Measurements from ENCODE around the gene MROH2A.

Gene MROH2A

DNA sequence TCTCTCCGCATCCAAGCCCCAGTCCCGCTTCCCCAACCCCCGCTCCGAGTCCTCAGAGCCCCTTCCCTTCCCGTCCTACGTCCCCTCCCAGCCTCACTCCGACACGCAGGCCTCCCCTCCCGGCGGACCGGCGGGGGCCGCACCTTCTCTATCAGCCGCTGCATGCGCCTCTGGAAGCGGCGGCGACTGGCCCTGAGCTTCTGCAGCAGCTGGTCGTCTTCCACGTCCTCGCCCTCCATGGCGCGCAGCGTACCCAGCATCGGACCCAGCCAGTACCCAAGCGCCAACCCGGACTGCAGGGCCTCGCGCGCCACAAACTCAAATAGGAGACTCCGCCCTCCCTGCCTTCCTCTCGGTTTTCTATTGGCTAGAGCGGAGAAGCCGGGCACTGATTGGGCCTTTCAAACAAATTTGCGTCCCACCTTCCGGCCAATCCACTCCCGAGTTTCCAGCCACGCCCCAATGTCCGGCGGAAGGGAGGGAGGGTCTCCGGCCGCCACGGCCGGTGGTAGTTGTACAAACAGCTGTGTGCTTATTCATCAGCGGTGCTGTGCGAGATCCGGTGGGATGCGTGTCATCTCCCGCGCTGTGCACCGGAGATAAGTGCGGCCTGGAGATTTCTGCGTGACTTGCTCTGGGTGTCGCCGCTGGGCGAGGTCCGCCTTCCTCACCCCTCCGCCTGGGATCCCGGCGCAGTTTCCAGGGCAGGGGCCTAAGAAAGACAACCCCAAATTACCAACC is 76.3 kb downstream of the MROH2A start, which contains the start of gene HJURP:
HJURP (minus strand) TSS at position 295 of the 741 bp plus-strand sequence; CDS start at position 260, 35 bp downstream.
- peak within 1 kb of the TSS; percentile 84 for H3K4me3 ChIP-seq (ENCODE audit: low read length)
- TF ChIP-seq, protein P1, sequence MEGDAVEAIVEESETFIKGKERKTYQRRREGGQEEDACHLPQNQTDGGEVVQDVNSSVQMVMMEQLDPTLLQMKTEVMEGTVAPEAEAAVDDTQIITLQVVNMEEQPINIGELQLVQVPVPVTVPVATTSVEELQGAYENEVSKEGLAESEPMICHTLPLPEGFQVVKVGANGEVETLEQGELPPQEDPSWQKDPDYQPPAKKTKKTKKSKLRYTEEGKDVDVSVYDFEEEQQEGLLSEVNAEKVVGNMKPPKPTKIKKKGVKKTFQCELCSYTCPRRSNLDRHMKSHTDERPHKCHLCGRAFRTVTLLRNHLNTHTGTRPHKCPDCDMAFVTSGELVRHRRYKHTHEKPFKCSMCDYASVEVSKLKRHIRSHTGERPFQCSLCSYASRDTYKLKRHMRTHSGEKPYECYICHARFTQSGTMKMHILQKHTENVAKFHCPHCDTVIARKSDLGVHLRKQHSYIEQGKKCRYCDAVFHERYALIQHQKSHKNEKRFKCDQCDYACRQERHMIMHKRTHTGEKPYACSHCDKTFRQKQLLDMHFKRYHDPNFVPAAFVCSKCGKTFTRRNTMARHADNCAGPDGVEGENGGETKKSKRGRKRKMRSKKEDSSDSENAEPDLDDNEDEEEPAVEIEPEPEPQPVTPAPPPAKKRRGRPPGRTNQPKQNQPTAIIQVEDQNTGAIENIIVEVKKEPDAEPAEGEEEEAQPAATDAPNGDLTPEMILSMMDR (IDR thresholded peaks at IDR 0.05; ENCODE audit: insufficient read depth, low read depth, low read length, missing control alignments) = no peak
- peak; percentile 97 for DNase-seq (ENCODE audit: low read depth)

DNA sequence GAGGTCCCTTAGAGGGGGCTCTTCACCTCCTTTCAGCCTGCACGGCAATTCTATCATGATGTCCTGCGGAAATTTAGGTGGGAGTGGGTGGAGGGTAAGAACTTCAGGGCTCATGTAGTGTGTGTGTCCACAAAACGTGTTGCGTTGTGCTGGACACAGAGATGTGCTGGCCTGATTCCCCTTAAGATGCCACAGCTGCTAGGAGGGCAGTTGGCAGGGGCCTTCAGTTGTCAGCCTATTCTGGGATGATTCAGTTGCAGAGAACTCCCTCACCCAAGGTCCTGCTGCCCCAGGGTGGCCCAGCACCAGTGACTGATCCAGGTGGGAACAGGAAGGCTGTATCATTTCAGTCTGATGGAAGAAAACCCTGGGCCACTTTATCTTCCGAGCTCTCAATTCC is 77.2 kb downstream of the MROH2A start:
- H3K4me3 ChIP-seq (ENCODE audit: low read length) = no peak overlapping the region
- TF ChIP-seq, protein P1 (IDR thresholded peaks at IDR 0.05; ENCODE audit: insufficient read depth, low read depth, low read length, missing control alignments) = no peak
- DNase-seq (ENCODE audit: low read depth) = no peak

DNA sequence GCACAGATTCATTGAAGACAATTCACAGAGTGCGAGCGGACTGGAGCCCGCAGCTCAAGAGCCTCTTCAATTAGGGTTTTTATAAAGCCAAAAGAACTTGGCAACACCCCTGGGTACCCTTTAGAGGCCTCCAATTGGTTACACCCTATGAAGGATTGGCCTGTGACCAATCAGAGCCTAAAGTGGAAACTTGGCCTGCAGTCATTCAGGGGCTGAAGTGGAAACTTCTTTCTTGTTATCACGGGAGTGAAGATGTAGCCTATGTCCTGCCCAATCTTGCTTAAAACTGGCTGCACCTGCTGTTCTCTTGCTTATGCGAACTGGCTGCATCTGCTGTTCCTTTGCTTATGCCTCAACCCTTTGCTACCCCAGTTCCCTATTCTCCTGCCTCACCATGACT is 78.1 kb downstream of the MROH2A start:
- no peak for DNase-seq (ENCODE audit: low read depth)
- H3K4me3 ChIP-seq (ENCODE audit: low read length) = no peak overlapping the region
- TF ChIP-seq, protein P1 (IDR thresholded peaks at IDR 0.05; ENCODE audit: insufficient read depth, low read depth, low read length, missing control alignments) = no peak

DNA sequence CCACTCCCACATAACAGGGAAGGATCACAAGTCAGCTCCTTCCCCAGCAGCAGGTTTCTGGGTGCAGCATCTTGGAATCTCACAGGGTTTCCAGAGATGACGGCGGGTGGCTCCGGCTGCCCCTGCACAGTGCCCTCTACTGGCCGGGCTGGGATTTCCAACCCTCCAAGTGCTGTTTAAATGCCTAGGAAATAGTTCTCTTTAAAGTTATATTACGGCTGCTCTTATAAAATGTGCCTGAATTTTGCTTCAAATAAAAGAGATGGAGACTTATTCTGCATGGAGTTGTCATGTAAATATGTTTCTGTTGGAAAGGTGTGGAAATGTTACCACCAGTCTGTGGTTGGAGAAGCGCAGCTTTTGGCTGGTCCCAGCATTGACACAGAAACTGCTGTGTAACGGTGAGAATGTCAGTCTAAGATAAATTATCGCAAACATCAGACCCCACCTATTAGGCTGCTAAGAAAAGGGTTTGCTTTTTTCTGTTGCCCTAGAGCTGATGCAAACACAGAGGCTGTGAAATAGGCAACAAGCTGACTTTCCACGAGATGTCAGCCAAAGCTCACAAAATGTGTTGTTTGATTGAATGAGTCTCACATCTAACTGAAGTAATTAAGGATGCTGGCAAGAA is 79.5 kb downstream of the MROH2A start:
- TF ChIP-seq, protein P1 (IDR thresholded peaks at IDR 0.05; ENCODE audit: insufficient read depth, low read depth, low read length, missing control alignments) = peak; percentile 74
- no peak overlapping the region for H3K4me3 ChIP-seq (ENCODE audit: low read length)
- DNase-seq (ENCODE audit: low read depth) = peak; percentile 63

DNA sequence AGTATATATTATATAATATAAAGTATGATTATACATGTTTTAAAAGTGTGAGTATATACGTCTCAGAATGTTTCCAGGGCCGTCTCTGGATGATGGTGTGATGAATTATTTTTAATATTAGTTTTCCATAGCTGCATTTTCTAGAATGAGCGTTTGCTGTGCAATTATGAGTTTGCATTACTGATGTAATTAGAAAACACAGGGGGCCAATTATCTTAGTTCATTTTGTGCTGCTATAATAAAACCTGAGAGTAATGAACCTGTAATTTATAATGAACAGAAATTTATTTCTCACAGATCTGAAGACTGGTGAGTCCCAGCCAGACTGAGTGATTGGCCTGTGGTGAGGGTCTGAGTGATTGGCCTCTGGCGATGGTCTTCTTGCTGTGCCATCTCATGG is 80.2 kb downstream of the MROH2A start:
- no peak for DNase-seq (ENCODE audit: low read depth)
- no peak overlapping the region for H3K4me3 ChIP-seq (ENCODE audit: low read length)
- TF ChIP-seq, protein P1 (IDR thresholded peaks at IDR 0.05; ENCODE audit: insufficient read depth, low read depth, low read length, missing control alignments) = no peak

DNA sequence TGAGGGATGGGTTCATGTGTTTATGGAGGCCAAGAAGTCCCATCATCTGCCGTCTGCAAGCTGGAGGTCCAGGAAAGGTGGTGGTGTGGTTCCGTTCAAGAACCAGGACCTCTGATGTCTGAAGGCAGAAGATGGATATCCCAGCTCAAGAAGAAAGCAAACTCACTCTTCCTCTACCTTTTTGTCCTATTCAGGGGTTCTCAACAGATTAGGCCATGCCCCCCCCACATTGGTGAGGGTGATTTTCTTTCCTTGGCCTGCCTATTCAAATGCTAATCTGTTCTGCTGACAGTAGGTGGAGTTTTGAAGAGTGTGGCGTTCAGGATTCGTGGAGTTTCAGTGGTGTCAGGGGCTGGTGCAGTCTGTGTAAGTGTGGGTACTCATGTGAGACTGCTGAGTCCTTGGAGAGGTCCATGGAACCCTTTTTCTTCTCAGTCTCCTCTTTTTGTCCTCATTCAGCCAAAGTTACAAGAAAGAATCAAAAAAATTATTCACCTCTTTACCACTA is 84.2 kb downstream of the MROH2A start:
- TF ChIP-seq, protein P1 (IDR thresholded peaks at IDR 0.05; ENCODE audit: insufficient read depth, low read depth, low read length, missing control alignments) = no peak
- DNase-seq (ENCODE audit: low read depth) = no peak
- no peak overlapping the region for H3K4me3 ChIP-seq (ENCODE audit: low read length)
